ENCODE results near the gene CTU2.

GRCh38 chr16:88676502-88677242 is 29.6 kb upstream of the CTU2 start:
- TF ChIP-seq, protein P1, sequence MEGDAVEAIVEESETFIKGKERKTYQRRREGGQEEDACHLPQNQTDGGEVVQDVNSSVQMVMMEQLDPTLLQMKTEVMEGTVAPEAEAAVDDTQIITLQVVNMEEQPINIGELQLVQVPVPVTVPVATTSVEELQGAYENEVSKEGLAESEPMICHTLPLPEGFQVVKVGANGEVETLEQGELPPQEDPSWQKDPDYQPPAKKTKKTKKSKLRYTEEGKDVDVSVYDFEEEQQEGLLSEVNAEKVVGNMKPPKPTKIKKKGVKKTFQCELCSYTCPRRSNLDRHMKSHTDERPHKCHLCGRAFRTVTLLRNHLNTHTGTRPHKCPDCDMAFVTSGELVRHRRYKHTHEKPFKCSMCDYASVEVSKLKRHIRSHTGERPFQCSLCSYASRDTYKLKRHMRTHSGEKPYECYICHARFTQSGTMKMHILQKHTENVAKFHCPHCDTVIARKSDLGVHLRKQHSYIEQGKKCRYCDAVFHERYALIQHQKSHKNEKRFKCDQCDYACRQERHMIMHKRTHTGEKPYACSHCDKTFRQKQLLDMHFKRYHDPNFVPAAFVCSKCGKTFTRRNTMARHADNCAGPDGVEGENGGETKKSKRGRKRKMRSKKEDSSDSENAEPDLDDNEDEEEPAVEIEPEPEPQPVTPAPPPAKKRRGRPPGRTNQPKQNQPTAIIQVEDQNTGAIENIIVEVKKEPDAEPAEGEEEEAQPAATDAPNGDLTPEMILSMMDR (IDR thresholded peaks at IDR 0.05), result no peak
- TF ChIP-seq POLR2A (IDR thresholded peaks at IDR 0.05), result no peak

Measured in esophagus squamous epithelium (tissue), 4 donors.